H1 (cell line): ENCODE measurements around the gene NAV2. TPM values are rescaled to one million over a fixed set of nuclear protein-coding genes. Genes with fewer than 3 reads are reported as not detected.

Experiments used
- ASH2L ChIP-seq: fragments of 200-600, 300-600 bp; sonication (generic); IDR thresholded peaks from one replicate; pipeline ENCODE4 v1.7.1; 2017; ENCODE audit warnings: low read length
- NANOG ChIP-seq: IDR thresholded peaks from 2 replicates; pipeline ENCODE4 v1.6.1; 2011; ENCODE audit warnings: low read length, low read depth, mild to moderate bottlenecking, inconsistent platforms; ENCODE audit not compliant: insufficient read depth, poor library complexity, severe bottlenecking
- polyA plus RNA-seq, 7 experiments: library from polyadenylated mRNA; depleted of rRNA in 3 of 7; stranded (reverse) in 5 of 7; unstranded in 2 of 7; fragments of >200 nt in 5 of 7; fragments of 200-250 nt in 2 of 7; gene quantifications; 1 replicate in 5 of 7; 2 replicates in 1 of 7; 4 replicates in 1 of 7; pipeline versions ENCODE4 v1.2.1 to v1.2.3, GENCODE V29; 2011 to 2013; ENCODE audit warnings: missing spikeins in 2 of 7, mixed read lengths in 2 of 7
- total RNA-seq: library from RNA; stranded (reverse); fragmentation: NEBNext Ultra II Directional; extraction: Animal tissue kit (Norgen Biotek cat#: 25700); gene quantifications from 2 replicates; pipeline ENCODE4 v1.2.1, GENCODE V29; 2021
- TF ChIP-seq, protein P1 (sequence below): fragments of 300-600 bp; sonication (generic); IDR thresholded peaks from 2 replicates; pipeline ENCODE4 v1.7.1; 2012; ENCODE audit warnings: low read length, moderate library complexity, mild to moderate bottlenecking, inconsistent platforms; ENCODE audit not compliant: insufficient replicate concordance
- TF ChIP-seq, protein P2 (sequence below): IDR thresholded peaks from 2 replicates; pipeline ENCODE4 v1.6.1; 2011; ENCODE audit warnings: low read length, improper control_type of control experiment

The NAV2 gene
- total and polyA plus RNA-seq, 2 of the 8 experiments (the other 6 are each of a cell fraction or from before 2014, with no cell fraction given), result 35.6 to 73.6 TPM

DNA sequence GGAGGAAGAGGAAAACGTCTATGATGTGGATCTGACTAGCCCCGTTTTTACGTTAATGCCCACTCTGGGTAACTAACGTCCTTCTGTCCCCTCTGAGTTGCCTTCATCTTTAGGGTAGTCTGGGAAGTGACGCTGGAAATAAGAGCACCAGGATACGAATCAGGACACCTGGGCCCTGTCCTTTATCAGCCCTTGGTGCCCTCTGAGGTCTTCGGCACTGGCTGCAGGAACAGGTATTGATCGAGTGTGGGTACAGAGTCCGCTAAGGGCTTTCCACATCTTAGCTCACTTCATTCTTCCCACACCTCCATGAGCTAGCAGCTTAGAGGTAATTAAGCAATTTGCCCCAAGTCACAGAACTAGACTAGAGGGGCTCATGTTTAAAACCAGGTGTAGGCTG is 223.8 kb downstream of the NAV2 start (continued):
- TF ChIP-seq, protein P1, sequence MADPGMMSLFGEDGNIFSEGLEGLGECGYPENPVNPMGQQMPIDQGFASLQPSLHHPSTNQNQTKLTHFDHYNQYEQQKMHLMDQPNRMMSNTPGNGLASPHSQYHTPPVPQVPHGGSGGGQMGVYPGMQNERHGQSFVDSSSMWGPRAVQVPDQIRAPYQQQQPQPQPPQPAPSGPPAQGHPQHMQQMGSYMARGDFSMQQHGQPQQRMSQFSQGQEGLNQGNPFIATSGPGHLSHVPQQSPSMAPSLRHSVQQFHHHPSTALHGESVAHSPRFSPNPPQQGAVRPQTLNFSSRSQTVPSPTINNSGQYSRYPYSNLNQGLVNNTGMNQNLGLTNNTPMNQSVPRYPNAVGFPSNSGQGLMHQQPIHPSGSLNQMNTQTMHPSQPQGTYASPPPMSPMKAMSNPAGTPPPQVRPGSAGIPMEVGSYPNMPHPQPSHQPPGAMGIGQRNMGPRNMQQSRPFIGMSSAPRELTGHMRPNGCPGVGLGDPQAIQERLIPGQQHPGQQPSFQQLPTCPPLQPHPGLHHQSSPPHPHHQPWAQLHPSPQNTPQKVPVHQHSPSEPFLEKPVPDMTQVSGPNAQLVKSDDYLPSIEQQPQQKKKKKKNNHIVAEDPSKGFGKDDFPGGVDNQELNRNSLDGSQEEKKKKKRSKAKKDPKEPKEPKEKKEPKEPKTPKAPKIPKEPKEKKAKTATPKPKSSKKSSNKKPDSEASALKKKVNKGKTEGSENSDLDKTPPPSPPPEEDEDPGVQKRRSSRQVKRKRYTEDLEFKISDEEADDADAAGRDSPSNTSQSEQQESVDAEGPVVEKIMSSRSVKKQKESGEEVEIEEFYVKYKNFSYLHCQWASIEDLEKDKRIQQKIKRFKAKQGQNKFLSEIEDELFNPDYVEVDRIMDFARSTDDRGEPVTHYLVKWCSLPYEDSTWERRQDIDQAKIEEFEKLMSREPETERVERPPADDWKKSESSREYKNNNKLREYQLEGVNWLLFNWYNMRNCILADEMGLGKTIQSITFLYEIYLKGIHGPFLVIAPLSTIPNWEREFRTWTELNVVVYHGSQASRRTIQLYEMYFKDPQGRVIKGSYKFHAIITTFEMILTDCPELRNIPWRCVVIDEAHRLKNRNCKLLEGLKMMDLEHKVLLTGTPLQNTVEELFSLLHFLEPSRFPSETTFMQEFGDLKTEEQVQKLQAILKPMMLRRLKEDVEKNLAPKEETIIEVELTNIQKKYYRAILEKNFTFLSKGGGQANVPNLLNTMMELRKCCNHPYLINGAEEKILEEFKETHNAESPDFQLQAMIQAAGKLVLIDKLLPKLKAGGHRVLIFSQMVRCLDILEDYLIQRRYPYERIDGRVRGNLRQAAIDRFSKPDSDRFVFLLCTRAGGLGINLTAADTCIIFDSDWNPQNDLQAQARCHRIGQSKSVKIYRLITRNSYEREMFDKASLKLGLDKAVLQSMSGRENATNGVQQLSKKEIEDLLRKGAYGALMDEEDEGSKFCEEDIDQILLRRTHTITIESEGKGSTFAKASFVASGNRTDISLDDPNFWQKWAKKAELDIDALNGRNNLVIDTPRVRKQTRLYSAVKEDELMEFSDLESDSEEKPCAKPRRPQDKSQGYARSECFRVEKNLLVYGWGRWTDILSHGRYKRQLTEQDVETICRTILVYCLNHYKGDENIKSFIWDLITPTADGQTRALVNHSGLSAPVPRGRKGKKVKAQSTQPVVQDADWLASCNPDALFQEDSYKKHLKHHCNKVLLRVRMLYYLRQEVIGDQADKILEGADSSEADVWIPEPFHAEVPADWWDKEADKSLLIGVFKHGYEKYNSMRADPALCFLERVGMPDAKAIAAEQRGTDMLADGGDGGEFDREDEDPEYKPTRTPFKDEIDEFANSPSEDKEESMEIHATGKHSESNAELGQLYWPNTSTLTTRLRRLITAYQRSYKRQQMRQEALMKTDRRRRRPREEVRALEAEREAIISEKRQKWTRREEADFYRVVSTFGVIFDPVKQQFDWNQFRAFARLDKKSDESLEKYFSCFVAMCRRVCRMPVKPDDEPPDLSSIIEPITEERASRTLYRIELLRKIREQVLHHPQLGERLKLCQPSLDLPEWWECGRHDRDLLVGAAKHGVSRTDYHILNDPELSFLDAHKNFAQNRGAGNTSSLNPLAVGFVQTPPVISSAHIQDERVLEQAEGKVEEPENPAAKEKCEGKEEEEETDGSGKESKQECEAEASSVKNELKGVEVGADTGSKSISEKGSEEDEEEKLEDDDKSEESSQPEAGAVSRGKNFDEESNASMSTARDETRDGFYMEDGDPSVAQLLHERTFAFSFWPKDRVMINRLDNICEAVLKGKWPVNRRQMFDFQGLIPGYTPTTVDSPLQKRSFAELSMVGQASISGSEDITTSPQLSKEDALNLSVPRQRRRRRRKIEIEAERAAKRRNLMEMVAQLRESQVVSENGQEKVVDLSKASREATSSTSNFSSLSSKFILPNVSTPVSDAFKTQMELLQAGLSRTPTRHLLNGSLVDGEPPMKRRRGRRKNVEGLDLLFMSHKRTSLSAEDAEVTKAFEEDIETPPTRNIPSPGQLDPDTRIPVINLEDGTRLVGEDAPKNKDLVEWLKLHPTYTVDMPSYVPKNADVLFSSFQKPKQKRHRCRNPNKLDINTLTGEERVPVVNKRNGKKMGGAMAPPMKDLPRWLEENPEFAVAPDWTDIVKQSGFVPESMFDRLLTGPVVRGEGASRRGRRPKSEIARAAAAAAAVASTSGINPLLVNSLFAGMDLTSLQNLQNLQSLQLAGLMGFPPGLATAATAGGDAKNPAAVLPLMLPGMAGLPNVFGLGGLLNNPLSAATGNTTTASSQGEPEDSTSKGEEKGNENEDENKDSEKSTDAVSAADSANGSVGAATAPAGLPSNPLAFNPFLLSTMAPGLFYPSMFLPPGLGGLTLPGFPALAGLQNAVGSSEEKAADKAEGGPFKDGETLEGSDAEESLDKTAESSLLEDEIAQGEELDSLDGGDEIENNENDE, result no peak
- TF ChIP-seq ASH2L (no peak), NANOG (no peak)
- TF ChIP-seq, protein P2, sequence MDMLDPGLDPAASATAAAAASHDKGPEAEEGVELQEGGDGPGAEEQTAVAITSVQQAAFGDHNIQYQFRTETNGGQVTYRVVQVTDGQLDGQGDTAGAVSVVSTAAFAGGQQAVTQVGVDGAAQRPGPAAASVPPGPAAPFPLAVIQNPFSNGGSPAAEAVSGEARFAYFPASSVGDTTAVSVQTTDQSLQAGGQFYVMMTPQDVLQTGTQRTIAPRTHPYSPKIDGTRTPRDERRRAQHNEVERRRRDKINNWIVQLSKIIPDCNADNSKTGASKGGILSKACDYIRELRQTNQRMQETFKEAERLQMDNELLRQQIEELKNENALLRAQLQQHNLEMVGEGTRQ, result no peak
